GM12873 (cell line): Measurements from ENCODE around the gene ITGB7.

Experiments used
- TF ChIP-seq, protein P1 (sequence below): IDR thresholded peaks from 2 replicates; pipeline ENCODE4 v1.5.1; 2012; ENCODE audit warnings: low read depth, mild to moderate bottlenecking, moderate library complexity, low read length, control low read depth; ENCODE audit not compliant: insufficient read depth; ENCODE audit errors: missing control alignments

The ITGB7 gene

DNA sequence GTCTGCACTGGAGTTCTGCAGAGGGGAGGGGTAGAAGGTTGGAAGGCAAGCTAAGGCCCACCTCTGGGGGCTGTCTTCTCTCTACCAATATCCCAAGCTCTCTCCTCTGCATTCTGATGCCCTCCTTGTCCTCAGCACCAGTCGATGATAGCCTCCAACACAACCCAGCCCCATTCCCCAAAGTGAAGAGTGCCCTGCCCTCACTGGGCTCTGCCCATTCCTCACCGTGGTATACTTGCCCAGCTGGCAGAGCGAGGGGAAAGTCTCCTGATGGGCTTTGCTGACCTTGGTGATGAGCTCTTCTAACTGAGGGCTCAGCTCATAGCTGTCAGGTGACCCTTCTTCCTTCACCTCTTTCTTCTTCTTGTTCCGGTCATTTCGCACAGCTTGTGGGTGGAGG, 7.2 kb upstream of the ITGB7 start:
- TF ChIP-seq, protein P1, sequence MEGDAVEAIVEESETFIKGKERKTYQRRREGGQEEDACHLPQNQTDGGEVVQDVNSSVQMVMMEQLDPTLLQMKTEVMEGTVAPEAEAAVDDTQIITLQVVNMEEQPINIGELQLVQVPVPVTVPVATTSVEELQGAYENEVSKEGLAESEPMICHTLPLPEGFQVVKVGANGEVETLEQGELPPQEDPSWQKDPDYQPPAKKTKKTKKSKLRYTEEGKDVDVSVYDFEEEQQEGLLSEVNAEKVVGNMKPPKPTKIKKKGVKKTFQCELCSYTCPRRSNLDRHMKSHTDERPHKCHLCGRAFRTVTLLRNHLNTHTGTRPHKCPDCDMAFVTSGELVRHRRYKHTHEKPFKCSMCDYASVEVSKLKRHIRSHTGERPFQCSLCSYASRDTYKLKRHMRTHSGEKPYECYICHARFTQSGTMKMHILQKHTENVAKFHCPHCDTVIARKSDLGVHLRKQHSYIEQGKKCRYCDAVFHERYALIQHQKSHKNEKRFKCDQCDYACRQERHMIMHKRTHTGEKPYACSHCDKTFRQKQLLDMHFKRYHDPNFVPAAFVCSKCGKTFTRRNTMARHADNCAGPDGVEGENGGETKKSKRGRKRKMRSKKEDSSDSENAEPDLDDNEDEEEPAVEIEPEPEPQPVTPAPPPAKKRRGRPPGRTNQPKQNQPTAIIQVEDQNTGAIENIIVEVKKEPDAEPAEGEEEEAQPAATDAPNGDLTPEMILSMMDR, result no peak

DNA sequence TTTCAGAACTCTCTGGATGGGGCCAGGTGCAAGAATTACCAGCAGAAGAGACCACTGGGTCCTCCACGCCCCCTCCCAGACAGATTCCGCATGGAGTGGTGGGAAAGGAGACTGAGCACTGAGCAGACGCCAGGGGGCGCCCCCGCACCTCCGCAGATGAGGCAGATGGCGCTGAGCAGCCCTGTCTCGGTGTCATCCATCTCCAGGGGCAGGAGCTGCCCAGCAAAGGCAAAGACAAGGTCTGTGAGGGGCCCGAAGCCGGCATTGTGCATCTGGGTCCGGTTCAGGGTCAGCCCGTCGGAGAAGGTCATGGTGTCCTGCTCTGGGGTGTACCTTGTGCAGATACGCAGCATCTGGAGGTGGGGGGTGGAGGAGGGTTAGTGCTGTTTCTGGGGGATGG, 6.3 kb upstream of the ITGB7 start:
- TF ChIP-seq, protein P1, result peak; percentile 98

DNA sequence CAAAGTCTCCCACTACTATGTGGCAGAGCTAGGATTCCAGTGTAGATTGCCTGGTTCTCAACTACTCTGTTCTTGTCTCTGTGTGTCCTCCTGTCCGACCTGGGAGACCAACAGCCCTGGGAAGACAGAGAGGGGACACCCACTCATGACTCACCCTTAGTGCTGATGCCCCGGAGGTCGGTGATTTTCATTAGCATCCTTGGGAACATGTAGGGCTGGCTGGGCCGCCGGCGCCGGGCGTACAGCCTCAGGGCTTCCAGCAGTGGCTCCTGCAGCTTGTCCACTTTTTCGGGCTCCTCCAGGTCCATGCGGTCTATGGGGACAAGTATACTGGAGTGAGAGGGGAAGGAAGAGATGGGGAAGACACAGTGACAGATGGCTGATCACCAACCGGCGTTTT, 5.9 kb upstream of the ITGB7 start:
- TF ChIP-seq, protein P1, result no peak

DNA sequence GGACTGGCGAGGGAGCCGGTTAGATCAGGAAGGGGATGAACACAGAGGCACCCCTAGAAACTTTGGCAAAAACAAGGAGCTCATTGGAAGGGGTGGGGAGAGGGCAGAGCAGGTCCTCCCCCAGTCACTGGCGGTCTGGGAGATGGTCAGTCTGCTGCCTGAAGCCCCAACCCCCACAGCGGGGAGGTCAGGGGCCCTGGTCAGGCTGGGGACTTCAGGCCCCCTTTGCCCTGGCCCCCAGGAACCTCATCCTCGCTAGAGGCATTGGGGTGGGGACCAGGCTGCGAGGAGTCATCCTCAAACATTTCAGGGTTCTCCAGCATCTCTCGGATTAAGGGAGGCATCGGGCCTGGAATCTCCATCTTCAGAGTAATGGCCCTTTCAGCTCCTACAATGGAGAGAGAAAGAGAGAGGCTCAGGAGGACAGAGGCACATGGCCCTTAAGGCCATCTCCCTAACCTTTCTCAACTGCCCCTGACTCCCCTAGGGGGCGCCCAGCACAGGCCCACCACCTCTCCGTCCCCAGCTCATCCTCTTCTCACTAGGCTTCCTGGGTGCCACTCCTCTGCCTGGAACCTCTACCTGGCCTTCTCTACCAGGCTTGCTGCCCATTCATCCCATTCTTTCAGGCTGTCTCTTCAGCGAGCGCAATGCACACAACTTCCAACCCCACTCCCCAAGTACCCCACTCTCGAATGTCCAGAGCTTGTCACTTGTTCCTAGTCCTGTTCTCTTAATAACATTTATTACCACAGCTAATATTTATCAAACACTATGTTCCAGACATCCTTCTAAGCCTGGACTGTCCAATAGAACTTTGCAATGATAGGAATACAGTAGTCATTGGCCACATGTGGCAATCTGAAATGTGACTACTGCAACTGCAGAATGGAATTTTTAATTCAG, 4.7 kb upstream of the ITGB7 start:
- TF ChIP-seq, protein P1, result peak; percentile 71

DNA sequence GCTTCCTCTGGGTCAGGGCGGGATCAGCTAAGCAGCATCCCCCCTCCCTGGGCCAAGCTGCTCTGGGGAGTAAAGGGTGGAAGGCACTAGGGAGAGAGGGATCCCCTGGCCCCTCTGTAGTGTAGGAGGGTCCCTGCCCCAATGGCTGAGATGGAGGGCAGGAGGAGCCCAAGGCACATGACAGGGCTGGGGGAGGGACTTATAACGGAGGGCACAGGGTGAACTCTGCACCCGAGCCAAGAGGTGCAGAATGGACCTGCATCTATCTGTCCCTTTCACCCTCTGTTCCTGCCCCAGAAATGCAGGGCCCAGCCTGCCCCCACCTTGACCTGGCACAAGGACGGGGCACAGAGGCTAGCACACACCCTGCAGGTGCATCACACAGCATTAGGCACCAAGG, 3.8 kb upstream of the ITGB7 start:
- TF ChIP-seq, protein P1, result no peak

DNA sequence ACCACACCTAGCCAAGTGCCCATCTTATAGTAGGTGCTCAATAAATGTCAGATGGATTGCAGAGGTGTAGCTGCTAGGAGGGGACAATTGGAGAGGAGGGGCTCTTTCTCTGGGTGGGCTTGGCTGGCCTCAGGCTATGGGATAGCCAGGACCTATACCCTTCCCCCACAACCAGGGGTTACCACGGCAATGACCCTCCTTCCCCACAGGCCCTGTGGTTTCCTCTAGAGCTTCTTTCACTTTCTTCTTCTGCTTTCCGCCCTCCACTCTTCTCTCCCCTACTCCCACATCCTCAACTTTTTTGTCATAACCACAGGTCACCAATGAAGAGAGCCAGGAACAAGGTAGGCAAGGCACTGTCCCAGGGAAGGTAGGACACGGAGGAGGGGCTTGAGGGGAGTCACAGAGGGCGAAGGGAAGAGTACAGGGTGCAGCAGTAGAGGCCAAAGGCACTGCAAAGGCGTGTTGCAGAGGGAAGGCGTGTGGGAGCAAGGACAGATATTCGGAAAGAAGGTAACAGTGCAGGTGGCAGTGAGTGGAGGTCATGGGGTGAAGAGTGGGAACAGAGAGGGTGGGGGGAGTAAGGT, 1.9 kb upstream of the ITGB7 start:
- TF ChIP-seq, protein P1, result no peak

DNA sequence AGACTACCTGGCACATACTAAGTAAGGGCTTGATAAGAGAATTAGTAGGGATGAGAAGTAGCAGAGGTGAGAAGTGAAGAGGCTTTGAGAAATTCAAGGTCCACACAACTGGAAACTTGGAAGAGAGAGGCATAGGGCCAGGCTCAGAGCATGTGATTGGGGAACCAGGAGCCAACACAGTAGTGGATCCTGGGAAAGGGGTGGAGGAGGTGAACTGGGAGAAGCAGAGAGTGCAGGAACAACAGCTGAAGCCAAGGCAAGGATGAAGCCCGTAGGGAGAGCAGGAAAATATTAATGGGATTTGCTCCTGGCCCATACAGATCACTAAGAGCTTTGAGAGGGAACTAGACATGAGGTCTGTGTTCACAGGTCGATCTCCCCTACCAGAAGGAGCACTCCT, 1.4 kb upstream of the ITGB7 start:
- TF ChIP-seq, protein P1, result no peak
